Parathyroid adenoma (tissue), 2 donors: Measurements from ENCODE around the gene CATSPER2.
"Not testable (repeated sequence)": the region's sequence is repeated elsewhere in the genome, so short reads cannot be mapped to it uniquely, and the experiment has no call there.

Experiments
- H2AFZ ChIP-seq: fragments of 300-600 bp; sonication (generic); one replicate; pipeline ENCODE4 v1.7.0; 2017; ENCODE audit warnings: antibody characterized with exemption, mild to moderate bottlenecking
- H3K27ac ChIP-seq: fragments of 300-600 bp; sonication (generic); one replicate; pipeline ENCODE4 v1.7.0; 2017
- H3K27me3 ChIP-seq: fragments of 300-600 bp; sonication (generic); one replicate; pipeline ENCODE4 v1.7.0; 2017; ENCODE audit warnings: low read length; ENCODE audit not compliant: control insufficient read depth, insufficient read depth
- H3K36me3 ChIP-seq: fragments of 300-600 bp; sonication (generic); one replicate; pipeline ENCODE4 v1.7.0; 2017; ENCODE audit warnings: low read length; ENCODE audit not compliant: control insufficient read depth, insufficient read depth
- H3K4me1 ChIP-seq: fragments of 300-600 bp; sonication (generic); one replicate; pipeline ENCODE4 v1.7.0; 2017; ENCODE audit warnings: control low read depth
- H3K4me2 ChIP-seq: fragments of 300-600 bp; sonication (generic); one replicate; pipeline ENCODE4 v1.7.0; 2017; ENCODE audit warnings: low read length
- H3K4me3 ChIP-seq: fragments of 300-600 bp; sonication (generic); one replicate; pipeline ENCODE4 v1.7.0; 2017; ENCODE audit warnings: low read depth, low read length
- H3K79me2 ChIP-seq: fragments of 300-600 bp; sonication (generic); one replicate; pipeline ENCODE4 v1.7.0; 2017; ENCODE audit warnings: control low read depth
- H3K9ac ChIP-seq: fragments of 300-600 bp; sonication (generic); one replicate; pipeline ENCODE4 v1.7.0; 2017; ENCODE audit warnings: mild to moderate bottlenecking
- H3K9me3 ChIP-seq: fragments of 300-600 bp; sonication (generic); one replicate; pipeline ENCODE4 v1.7.0; 2017; ENCODE audit warnings: low read length; ENCODE audit not compliant: control insufficient read depth
- CTCF ChIP-seq: fragments of 300-600 bp; sonication (generic); IDR thresholded peaks from one replicate; pipeline ENCODE4 v1.7.0; 2017; ENCODE audit warnings: antibody characterized with exemption, mild to moderate bottlenecking
- donor health status: primary hyperparathyroidism.

The CATSPER2 gene

GRCh38 chr15:43649430-43649926, 834 bp upstream of the CATSPER2 start:
- not testable (repeated sequence) for H3K36me3 ChIP-seq, H3K79me2 ChIP-seq, H3K27me3 ChIP-seq, H3K4me1 ChIP-seq, H3K27ac ChIP-seq, H3K9me3 ChIP-seq, H2AFZ ChIP-seq, H3K4me3 ChIP-seq, H3K9ac ChIP-seq, H3K4me2 ChIP-seq

- H3K4me3 ChIP-seq, H3K79me2 ChIP-seq, H3K36me3 ChIP-seq, H3K9me3 ChIP-seq, H3K4me1 ChIP-seq, H3K27ac ChIP-seq, H2AFZ ChIP-seq, H3K27me3 ChIP-seq, H3K4me2 ChIP-seq, H3K9ac ChIP-seq: not testable (repeated sequence)
Measured at GRCh38 chr15:43638464-43639204, 10.0 kb downstream of the CATSPER2 start.

- H3K27ac ChIP-seq, H2AFZ ChIP-seq, H3K4me1 ChIP-seq, H3K79me2 ChIP-seq, H3K36me3 ChIP-seq, H3K9me3 ChIP-seq, H3K4me3 ChIP-seq, H3K9ac ChIP-seq, H3K27me3 ChIP-seq, H3K4me2 ChIP-seq: not testable (repeated sequence)
Measured at GRCh38 chr15:43626937-43627336, 21.7 kb downstream of the CATSPER2 start.

- H3K4me3 ChIP-seq = no peak overlapping the region
- no peaks in the 10 kb centered on the region for H3K27me3 ChIP-seq
- H2AFZ ChIP-seq = no peak overlapping the region
- no peaks in the 10 kb centered on the region for H3K79me2 ChIP-seq
- no peak overlapping the region for H3K4me2 ChIP-seq
- H3K9me3 ChIP-seq = no peaks in the 10 kb centered on the region
- H3K4me1 ChIP-seq = no peaks in the 10 kb centered on the region
- no peak for TF ChIP-seq CTCF
- no peak overlapping the region for H3K9ac ChIP-seq
- H3K36me3 ChIP-seq = no peaks in the 10 kb centered on the region
- H3K27ac ChIP-seq = no peak overlapping the region
Measured at GRCh38 chr15:43625106-43625505, 23.5 kb downstream of the CATSPER2 start.

GRCh38 chr15:43622068-43622799, 26.4 kb downstream of the CATSPER2 start:
- H3K27ac ChIP-seq, H2AFZ ChIP-seq, H3K4me2 ChIP-seq, H3K36me3 ChIP-seq, H3K79me2 ChIP-seq, H3K4me3 ChIP-seq, H3K4me1 ChIP-seq, H3K9me3 ChIP-seq, H3K27me3 ChIP-seq, H3K9ac ChIP-seq: not testable (repeated sequence)

GRCh38 chr15:43618700-43619099, 29.9 kb downstream of the CATSPER2 start, which contains the start of gene STRC:
STRC (minus strand) TSS chr15:43618800; CDS start chr15:43618722, 78 bp downstream.
- H3K4me3 ChIP-seq, H3K9ac ChIP-seq, H3K36me3 ChIP-seq, H3K9me3 ChIP-seq, H3K27ac ChIP-seq, H2AFZ ChIP-seq, H3K4me1 ChIP-seq, H3K4me2 ChIP-seq, H3K79me2 ChIP-seq, H3K27me3 ChIP-seq: not testable (repeated sequence)

GRCh38 chr15:43617750-43618149, 30.9 kb downstream of the CATSPER2 start:
- not testable (repeated sequence) for H2AFZ ChIP-seq, H3K4me1 ChIP-seq, H3K4me2 ChIP-seq, H3K79me2 ChIP-seq, H3K27ac ChIP-seq, H3K36me3 ChIP-seq, H3K27me3 ChIP-seq, H3K9ac ChIP-seq, H3K4me3 ChIP-seq, H3K9me3 ChIP-seq

GRCh38 chr15:43602233-43602632, 46.4 kb downstream of the CATSPER2 start:
- not testable (repeated sequence) for H3K4me1 ChIP-seq, H3K4me3 ChIP-seq, H3K79me2 ChIP-seq, H3K4me2 ChIP-seq, H3K9me3 ChIP-seq, H3K27me3 ChIP-seq, H3K27ac ChIP-seq, H2AFZ ChIP-seq, H3K36me3 ChIP-seq, H3K9ac ChIP-seq

- H3K9me3 ChIP-seq, H2AFZ ChIP-seq, H3K36me3 ChIP-seq, H3K4me2 ChIP-seq, H3K79me2 ChIP-seq, H3K27me3 ChIP-seq, H3K9ac ChIP-seq, H3K27ac ChIP-seq, H3K4me1 ChIP-seq, H3K4me3 ChIP-seq: not testable (repeated sequence)
Measured at GRCh38 chr15:43600200-43600599, 48.4 kb downstream of the CATSPER2 start.

GRCh38 chr15:43599131-43599530, 49.5 kb downstream of the CATSPER2 start:
- H3K27me3 ChIP-seq, H3K9me3 ChIP-seq: not testable (repeated sequence)

More at GRCh38 chr15:43599131-43599530, 49.5 kb downstream of the CATSPER2 start:
- not testable (repeated sequence) for H3K36me3 ChIP-seq, H2AFZ ChIP-seq, H3K4me3 ChIP-seq, H3K9ac ChIP-seq, H3K4me2 ChIP-seq, H3K4me1 ChIP-seq, H3K79me2 ChIP-seq, H3K27ac ChIP-seq
